GM12891 (cell line): Measurements from ENCODE around the gene PNPLA4. TPM values are rescaled to one million over a fixed set of nuclear protein-coding genes. Genes with fewer than 3 reads are reported as not detected.
A peak's percentile ranks its signal among the peaks of the same experiment; 100 is the strongest.

Experiments used
- DNase-seq: peaks from one replicate; pipeline ENCODE4 v3.0.0; 2011; ENCODE audit warnings: low spot score; ENCODE audit not compliant: insufficient read length
- FAIRE-seq: peaks from 2 replicates; lab custom pipeline; 2011; peaks lifted over from hg19 to GRCh38; lab: Jason Lieb, UNC
- PAX5 ChIP-seq: IDR thresholded peaks from 2 replicates; pipeline ENCODE4 v1.6.1; 2011; ENCODE audit warnings: low read length, moderate library complexity, mild to moderate bottlenecking; ENCODE audit not compliant: insufficient read depth, severe bottlenecking
- POLR2A ChIP-seq: IDR thresholded peaks from 2 replicates; pipeline ENCODE4 v1.6.1; 2011; ENCODE audit warnings: low read depth, low read length, control low read depth
- POLR2AphosphoS5 ChIP-seq: IDR thresholded peaks from 2 replicates; pipeline ENCODE4 v1.6.1; 2011; ENCODE audit warnings: low read depth, low read length, control low read depth
- POU2F2 ChIP-seq: IDR thresholded peaks from 2 replicates; pipeline ENCODE4 v1.6.1; 2011; ENCODE audit warnings: low read depth, mild to moderate bottlenecking, control low read depth, low read length, moderate library complexity
- SPI1 ChIP-seq: IDR thresholded peaks from 2 replicates; pipeline ENCODE4 v1.6.1; 2011; ENCODE audit warnings: low read depth, low read length, control low read depth
- TAF1 ChIP-seq: IDR thresholded peaks from 2 replicates; pipeline ENCODE4 v1.6.1; 2011; ENCODE audit warnings: low read depth, low read length, control low read depth
- polyA plus RNA-seq: library from polyadenylated mRNA; unstranded; fragments of >200 nt; gene quantifications from one replicate; pipeline ENCODE4 v1.2.1, GENCODE V29; 2012; ENCODE audit warnings: low read depth, missing spikeins, inconsistent platforms; ENCODE audit not compliant: missing spikeins

Gene PNPLA4, protein sequence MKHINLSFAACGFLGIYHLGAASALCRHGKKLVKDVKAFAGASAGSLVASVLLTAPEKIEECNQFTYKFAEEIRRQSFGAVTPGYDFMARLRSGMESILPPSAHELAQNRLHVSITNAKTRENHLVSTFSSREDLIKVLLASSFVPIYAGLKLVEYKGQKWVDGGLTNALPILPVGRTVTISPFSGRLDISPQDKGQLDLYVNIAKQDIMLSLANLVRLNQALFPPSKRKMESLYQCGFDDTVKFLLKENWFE
- 14.2 TPM for polyA plus RNA-seq

- FAIRE-seq (peak; percentile 98), DNase-seq (peak; percentile 56)
- TF ChIP-seq POLR2A (peak; percentile 86), POLR2AphosphoS5 (peak; percentile 75), PAX5 (no peak), POU2F2 (no peak), TAF1 (peak; percentile 40; the same call in 1 of the 2 replicates), SPI1 (no peak)
Observed at GRCh38 chrX:7927259-7928167, at the start of gene PNPLA4. PNPLA4 (minus strand) TSS chrX:7927413; CDS start chrX:7926119, 1,294 bp downstream.

- no peak for TF ChIP-seq PAX5
- TF ChIP-seq SPI1, result no peak
- no peak for TF ChIP-seq POLR2AphosphoS5
- TF ChIP-seq TAF1, result no peak
- no peak for TF ChIP-seq POLR2A
- TF ChIP-seq POU2F2, result no peak
- DNase-seq, result no peak
- FAIRE-seq, result no peak
Observed at GRCh38 chrX:7972586-7972985, 45.4 kb upstream of the PNPLA4 start.

DNA sequence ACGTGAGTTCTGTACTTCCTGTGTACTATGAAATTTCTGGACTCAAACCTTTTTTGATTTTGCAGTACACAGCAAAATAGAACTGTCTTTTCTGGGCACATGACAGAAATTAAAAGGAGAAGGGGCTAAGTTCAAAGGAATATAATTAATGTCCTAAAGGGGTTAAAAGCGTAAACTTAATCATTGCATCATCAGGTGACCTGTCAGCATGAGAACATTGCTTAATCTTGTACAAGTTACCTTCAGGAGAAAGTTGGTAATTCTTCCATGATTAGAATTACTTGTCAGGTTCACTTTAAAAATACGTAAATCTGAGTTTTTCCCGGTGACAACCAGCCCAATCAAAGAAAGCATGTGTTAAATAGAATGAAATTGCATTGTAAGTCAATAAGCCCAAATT, 43.2 kb upstream of the PNPLA4 start:
- no peak for DNase-seq
- TF ChIP-seq POLR2AphosphoS5, result no peak
- no peak for TF ChIP-seq PAX5
- no peak for TF ChIP-seq POU2F2
- no peak for FAIRE-seq

- TF ChIP-seq POU2F2, result no peak
- TF ChIP-seq POLR2A, result no peak
- TF ChIP-seq POLR2AphosphoS5, result no peak
- TF ChIP-seq PAX5, result no peak
- TF ChIP-seq TAF1, result no peak
- DNase-seq, result no peak
- no peak for FAIRE-seq
Observed at GRCh38 chrX:7965436-7965835, 38.2 kb upstream of the PNPLA4 start.

- TF ChIP-seq SPI1 (no peak), POU2F2 (no peak), POLR2AphosphoS5 (no peak), PAX5 (no peak), TAF1 (no peak), POLR2A (no peak)
- FAIRE-seq (no peak), DNase-seq (no peak)
Observed at GRCh38 chrX:7960246-7960645, 33.0 kb upstream of the PNPLA4 start.

GRCh38 chrX:7953446-7953845, 26.2 kb upstream of the PNPLA4 start:
- TF ChIP-seq POLR2A, result no peak
- no peak for TF ChIP-seq TAF1
- no peak for TF ChIP-seq POLR2AphosphoS5
- no peak for TF ChIP-seq SPI1
- no peak for TF ChIP-seq PAX5
- TF ChIP-seq POU2F2, result no peak
- FAIRE-seq (no peak), DNase-seq (no peak)

DNA sequence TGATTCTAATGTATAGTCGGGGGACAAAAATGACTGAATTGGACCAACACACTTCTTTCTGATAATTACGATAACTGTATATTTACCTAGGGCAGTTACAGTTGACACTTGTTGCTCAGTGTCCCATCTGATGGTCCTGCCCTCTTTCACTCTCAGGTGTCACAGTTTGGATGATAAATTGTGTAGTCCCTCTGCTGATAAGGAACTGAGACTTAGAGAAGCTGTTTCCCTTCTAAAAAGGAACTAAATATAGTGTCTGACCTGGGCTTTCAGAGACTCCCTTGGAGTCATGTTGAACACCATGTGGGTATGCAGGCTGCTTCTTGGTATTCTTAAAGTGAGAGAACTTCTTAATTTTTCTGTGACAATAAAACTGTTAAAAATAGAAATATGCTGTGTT, 23.7 kb upstream of the PNPLA4 start:
- no peak for DNase-seq
- peak; percentile 65 for FAIRE-seq
- peak; percentile 78 for TF ChIP-seq SPI1
- no peak for TF ChIP-seq POLR2AphosphoS5

DNA sequence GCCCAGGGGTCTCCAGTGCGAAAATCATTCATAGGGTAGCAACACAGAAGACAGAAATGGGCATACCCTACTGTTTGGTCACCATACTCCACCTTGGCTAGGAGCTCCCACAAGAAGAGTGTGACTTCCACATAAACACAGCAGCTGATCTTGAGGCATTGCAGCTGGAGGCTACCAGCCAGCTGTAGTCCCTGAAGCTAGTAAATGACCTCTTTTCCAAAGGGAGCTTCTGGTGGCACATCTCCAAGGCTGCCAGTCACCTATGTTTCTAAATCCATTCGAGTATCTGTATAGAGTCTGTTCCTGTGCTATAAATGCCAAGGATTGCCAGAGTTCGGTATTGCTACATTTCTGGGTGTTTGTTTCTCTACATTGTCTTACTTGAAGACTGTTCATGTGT, 21.3 kb upstream of the PNPLA4 start:
- no peak for TF ChIP-seq POLR2A
- no peak for TF ChIP-seq POLR2AphosphoS5
- TF ChIP-seq TAF1, result no peak
- TF ChIP-seq PAX5, result no peak
- TF ChIP-seq SPI1, result no peak
- peak; percentile 59 for FAIRE-seq

DNA sequence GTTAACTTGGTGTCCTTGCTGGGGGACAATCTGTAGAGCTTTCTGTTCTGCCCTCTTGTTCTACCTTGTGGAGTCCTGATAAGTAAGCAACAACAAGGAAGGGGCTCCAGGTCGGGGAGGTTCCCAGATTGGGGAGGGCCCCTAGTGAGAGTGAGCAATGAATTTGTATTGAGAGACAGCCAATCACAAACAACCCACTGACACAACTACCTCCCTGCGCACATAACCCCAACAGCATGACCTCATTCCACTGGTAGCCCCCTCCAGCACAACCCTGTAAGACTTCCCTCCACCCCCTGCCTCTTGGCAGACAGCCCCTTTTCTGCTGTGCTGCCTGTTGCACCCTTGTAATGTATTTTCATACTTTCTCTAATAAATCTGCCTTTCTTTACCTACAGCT, 19.7 kb upstream of the PNPLA4 start:
- FAIRE-seq (no peak), DNase-seq (no peak)

More for the DNA sequence above, 21.3 kb upstream of the PNPLA4 start:
- no peak for DNase-seq

More for the DNA sequence above, 19.7 kb upstream of the PNPLA4 start:
- TF ChIP-seq SPI1 (no peak), TAF1 (no peak), PAX5 (no peak), POLR2AphosphoS5 (no peak), POLR2A (no peak), POU2F2 (no peak)
